HG02970 (cell line): ENCODE data around the gene ODC1.

Experiments used
- ATAC-seq: cut with Tn5 transposase; IDR thresholded peaks from one replicate; pipeline ENCODE4 v1.9.1; 2021; ENCODE audit warnings: mild to moderate bottlenecking, moderate library complexity, moderate number of reproducible peaks; ENCODE audit not compliant: unreplicated experiment, low FRiP score

The ODC1 gene

GRCh38 chr2:10422251-10422650, 25.9 kb downstream of the ODC1 start:
- ATAC-seq, result no peak

DNA sequence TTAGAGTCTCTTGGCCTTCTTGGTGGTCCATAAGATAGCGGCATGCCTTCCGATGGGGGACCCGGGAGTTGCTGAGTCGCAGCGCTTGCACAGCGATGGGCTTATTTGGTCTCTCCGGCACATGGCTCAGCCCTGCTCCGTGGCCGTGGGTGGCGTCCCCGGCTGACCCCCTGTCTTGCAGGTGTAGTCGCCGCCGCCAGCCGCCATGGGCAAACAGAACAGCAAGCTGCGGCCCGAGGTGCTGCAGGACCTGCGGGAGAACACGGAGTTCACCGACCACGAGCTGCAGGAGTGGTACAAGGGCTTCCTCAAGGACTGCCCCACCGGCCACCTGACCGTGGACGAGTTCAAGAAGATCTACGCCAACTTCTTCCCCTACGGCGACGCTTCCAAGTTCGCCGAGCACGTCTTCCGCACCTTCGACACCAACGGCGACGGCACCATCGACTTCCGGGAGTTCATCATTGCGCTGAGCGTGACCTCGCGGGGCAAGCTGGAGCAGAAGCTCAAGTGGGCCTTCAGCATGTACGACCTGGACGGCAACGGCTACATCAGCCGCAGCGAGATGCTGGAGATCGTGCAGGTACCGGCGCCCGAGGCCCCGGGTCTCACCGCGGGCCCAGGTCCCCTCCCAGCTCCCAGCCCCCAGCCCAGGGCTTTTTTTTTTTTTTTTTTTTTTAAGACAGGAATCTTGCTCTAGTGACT, 28.4 kb downstream of the ODC1 start:
- no peak for ATAC-seq

GRCh38 chr2:10417551-10418335, 30.4 kb downstream of the ODC1 start:
- ATAC-seq, result no peak

- ATAC-seq, result no peak
Measured at GRCh38 chr2:10415640-10416039, 32.5 kb downstream of the ODC1 start.

- ATAC-seq, result no peak
Measured at GRCh38 chr2:10415048-10415447, 33.1 kb downstream of the ODC1 start.

DNA sequence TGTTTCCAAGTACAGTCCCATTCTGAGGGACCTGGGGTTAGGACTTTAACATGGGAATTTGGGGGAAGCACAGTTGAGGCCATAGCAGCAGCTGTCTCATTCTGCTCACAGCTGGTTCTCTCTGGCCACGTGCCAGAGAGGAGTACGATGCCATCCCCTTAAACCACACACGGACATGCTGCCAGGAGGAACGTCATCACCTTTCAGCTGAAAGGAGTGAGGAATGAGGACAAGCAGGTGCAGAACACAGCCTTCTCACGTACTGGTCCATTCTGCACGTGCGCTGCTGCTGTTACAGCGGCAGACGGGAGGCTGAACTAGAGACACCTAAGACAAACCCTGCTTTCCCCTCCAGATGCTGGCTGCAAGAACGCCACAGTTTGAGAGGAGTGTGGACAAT, 33.5 kb downstream of the ODC1 start:
- ATAC-seq, result no peak

GRCh38 chr2:10413991-10414451, 34.1 kb downstream of the ODC1 start:
- no peak for ATAC-seq

GRCh38 chr2:10413503-10413902, 34.6 kb downstream of the ODC1 start:
- no peak for ATAC-seq

- ATAC-seq, result no peak
Measured at GRCh38 chr2:10412380-10412779, 35.7 kb downstream of the ODC1 start.

GRCh38 chr2:10411557-10411956, 36.6 kb downstream of the ODC1 start:
- no peak for ATAC-seq

DNA sequence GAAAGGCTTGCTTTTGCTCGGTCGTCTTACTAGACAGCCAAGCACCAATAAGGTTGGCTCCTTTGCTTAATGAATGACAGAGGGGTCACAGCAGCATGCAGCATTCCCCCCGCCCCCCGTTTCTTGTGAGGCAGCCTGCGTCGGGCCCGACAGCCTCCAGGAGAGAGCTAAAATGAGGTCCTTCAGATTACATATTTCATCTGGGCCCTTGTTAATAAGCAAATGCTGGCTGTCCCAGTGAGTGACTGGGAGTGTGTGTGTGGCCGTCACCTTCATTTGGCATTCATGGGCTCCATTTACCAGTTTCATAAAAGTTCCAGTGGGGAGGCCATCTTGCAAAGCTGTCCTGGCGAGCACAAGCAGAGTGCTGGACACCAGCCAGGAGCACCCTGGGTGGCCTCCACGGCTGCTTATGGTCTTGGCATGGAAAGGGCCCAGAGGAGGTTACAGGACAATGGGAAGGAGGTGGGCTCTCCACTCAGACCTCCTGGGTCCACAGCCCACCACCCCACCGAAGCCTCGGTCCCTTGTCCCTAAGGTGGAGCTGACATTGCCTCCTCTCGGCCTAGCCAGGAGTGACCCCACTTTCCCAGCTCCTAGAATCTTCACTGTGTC, 37.2 kb downstream of the ODC1 start:
- ATAC-seq, result no peak

DNA sequence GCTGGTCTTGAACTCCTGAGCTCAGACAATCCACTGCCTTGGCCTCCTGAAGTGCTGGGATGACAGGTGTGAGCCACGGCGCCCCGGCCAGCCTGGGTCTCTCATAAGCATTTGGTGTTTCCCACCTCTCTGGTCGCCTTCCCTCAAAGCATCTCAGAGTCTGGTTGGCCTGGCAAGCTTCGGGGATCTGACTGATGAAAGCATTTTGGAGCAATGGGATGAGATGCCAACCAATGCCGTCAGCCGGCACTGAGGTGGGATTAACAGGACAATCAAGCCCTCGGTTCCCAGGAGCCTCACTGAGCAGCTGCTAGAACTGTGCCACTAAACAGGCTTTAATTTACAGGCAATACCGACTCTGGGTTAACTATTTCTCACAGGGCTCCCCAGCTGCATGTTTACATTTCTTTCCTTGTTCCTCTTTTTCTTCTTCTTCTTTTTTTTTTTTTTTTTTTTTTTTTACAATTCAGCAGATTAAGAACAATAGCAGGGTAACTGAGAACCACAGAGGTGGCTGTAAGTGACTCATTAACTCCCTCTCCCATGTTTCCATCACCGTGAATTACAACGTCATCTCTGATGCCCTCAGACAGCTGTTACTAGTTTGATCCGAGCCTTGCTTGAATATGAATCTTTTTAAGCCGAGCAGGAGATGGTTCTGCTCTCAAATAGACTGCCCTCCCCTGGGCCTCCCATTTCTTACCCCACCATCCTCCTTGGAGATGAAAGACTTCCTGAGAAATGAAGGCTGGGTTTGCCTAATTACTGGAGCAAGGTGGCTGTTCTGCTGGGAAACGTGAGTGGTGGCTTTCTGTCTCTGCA, 37.9 kb downstream of the ODC1 start:
- peak; percentile 58 for ATAC-seq

GRCh38 chr2:10408649-10409579, 39.2 kb downstream of the ODC1 start:
- peak; percentile 52 for ATAC-seq

- ATAC-seq, result peak; percentile 26
Measured at GRCh38 chr2:10407841-10408648, 40.1 kb downstream of the ODC1 start.

GRCh38 chr2:10407432-10407831, 40.7 kb downstream of the ODC1 start:
- no peak for ATAC-seq

DNA sequence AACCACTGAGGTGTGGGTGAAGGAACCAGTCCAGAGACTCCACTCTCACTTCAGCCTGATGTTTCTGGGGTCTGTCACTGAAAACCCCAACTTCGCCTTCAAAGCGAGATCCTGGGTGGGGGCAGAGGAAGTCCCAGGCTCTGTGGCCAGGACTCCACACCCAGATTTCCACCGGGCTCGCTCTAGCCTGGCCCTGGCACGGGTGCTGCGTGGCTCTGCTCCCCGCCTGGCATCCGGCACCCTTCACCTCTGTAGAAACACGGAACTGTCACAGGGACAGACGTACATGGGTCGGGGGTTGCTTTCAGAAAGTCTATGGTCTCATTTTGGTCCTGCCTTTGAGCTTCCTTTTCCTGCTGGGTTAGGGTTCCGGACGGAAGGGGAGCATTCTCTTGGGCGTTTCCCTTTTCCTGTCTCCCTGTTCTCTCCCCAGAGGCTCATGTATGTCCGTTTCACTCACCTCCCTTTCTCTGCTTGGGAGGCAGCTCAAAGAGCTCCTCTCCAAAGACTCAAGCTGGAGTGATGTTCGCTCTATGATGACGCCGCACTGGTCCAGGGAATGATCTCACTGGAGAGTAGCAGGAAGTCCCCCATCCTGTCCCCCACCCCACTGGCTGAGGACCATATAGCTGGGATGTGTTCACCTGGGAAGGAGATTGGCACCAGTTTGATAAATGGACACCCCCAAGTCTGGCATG, 41.5 kb downstream of the ODC1 start:
- no peak for ATAC-seq

- ATAC-seq, result no peak
Measured at GRCh38 chr2:10406016-10406415, 42.1 kb downstream of the ODC1 start.

DNA sequence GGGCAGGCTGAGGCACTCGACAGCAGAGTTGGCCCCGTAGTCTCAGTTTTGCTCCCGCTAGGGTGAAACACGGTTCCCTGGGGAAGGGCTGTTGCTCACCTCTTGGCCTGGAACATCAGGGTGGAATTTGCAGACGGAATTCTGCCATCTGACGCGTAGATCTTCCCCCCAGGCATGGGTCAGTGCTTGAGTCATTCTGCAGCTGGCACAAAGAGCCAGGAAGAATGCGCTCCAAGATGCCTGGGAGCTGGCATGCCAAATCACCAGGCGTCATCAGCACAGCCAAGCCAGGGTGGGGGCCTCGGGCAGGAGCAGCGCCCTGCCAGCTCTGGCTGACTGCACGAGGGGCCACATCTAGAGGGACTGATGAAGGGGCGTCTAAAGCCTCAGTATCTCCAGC, 42.7 kb downstream of the ODC1 start:
- ATAC-seq, result no peak
